HAP-1 (cell line): ENCODE results near the gene PCDHGA9.
A peak's percentile ranks its signal among the peaks of the same experiment; 100 is the strongest.
"Not testable (repeated sequence)": the region's sequence is repeated elsewhere in the genome, so short reads cannot be mapped to it uniquely, and the experiment has no call there.

Source experiments
- DNase-seq, 2 experiments: peaks; one replicate each; pipeline ENCODE4 v3.0.0-alpha.2; 2016 to 2020; ENCODE audit warnings: low spot score in 2 of 2
- H3K27me3 ChIP-seq: fragments of 250-450 bp; sonication (Bioruptor Pico); 2 replicates; pipeline ENCODE4 v1.5.1; 2020; ENCODE audit warnings: low read depth, mild to moderate bottlenecking, moderate library complexity
- H3K36me3 ChIP-seq: fragments of 250-450 bp; sonication (Bioruptor Pico); replicated peaks from 2 replicates; pipeline ENCODE4 v1.5.1; 2020; ENCODE audit warnings: mild to moderate bottlenecking
- H3K4me1 ChIP-seq: fragments of 250-450 bp; sonication (Bioruptor Pico); 2 replicates; pipeline ENCODE4 v1.5.1; 2020; ENCODE audit warnings: mild to moderate bottlenecking
- H3K4me3 ChIP-seq: fragments of 250-450 bp; sonication (Bioruptor Pico); 2 replicates; pipeline ENCODE4 v1.5.1; 2020; ENCODE audit warnings: mild to moderate bottlenecking, moderate library complexity
- H3K9me3 ChIP-seq: fragments of 250-450 bp; sonication (Bioruptor Pico); 2 replicates; pipeline ENCODE4 v1.5.1; 2020; ENCODE audit warnings: mild to moderate bottlenecking, moderate library complexity
- in situ Hi-C: fragments of 300-500 bp; cut with MboI; formaldehyde crosslinking; loops from 3 replicates; pipeline ENCODE4 v1.14.3; 2020; ENCODE audit warnings: low sequenced_read_pairs, inconsistent platforms, mixed read lengths

The PCDHGA9 gene

DNA sequence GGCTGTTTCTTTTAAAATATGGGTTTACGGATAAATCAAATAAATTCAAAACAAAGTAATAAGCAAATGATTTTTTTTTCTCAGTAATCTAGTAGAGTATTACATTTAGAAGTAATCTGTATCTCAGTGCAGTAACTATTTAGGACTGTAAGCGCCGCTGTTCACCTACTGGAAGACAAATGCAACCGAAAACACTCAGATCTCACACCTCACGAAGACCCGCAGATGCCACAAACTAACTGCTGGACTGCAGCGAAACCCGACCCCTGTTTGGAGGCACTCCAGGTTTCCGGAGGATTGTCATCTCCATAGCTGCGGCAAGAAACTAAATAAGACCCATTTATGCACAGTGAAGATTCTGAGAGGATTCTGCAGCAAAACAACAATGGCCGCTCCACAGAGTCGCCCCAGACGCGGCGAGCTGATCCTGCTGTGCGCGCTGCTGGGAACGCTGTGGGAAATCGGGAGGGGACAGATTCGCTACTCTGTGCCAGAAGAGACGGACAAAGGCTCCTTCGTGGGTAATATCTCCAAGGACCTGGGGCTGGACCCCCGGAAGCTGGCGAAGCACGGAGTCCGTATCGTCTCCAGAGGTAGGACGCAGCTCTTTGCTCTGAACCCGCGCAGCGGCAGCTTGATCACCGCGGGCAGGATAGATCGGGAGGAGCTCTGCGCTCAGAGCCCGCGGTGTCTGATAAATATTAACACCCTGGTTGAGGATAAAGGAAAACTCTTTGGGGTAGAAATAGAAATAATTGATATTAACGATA is 10.0 kb upstream of the PCDHGA9 start, which contains the start of gene PCDHGA8:
PCDHGA8 (plus strand) TSS at position 205 of the 770 bp plus-strand sequence; CDS start at position 386, 181 bp downstream.
- no peaks in the 10 kb centered on the region for H3K9me3 ChIP-seq
- in situ Hi-C loops: no loop called here
- H3K4me3 ChIP-seq: no peak within 1 kb of the TSS
- no peaks in the 10 kb centered on the region for H3K36me3 ChIP-seq
- H3K27me3 ChIP-seq: no peaks in the 10 kb centered on the region
- DNase-seq: no peak
- no peaks in the 10 kb centered on the region for H3K4me1 ChIP-seq

DNA sequence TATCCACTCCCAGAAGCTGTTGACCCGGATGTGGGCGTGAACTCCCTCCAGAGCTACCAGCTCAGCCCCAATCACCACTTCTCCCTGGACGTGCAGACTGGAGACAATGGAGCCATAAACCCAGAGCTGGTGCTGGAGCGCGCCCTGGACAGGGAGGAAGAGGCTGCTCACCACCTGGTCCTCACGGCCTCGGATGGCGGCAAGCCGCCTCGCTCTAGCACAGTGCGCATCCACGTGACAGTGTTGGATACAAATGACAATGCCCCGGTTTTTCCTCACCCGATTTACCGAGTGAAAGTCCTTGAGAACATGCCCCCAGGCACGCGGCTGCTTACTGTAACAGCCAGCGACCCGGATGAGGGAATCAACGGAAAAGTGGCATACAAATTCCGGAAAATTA is 9.3 kb upstream of the PCDHGA9 start:
- Histone ChIP-seq H3K36me3 (no peaks in the 10 kb centered on the region), H3K4me3 (no peak overlapping the region)
- in situ Hi-C loops: no loop called here

DNA sequence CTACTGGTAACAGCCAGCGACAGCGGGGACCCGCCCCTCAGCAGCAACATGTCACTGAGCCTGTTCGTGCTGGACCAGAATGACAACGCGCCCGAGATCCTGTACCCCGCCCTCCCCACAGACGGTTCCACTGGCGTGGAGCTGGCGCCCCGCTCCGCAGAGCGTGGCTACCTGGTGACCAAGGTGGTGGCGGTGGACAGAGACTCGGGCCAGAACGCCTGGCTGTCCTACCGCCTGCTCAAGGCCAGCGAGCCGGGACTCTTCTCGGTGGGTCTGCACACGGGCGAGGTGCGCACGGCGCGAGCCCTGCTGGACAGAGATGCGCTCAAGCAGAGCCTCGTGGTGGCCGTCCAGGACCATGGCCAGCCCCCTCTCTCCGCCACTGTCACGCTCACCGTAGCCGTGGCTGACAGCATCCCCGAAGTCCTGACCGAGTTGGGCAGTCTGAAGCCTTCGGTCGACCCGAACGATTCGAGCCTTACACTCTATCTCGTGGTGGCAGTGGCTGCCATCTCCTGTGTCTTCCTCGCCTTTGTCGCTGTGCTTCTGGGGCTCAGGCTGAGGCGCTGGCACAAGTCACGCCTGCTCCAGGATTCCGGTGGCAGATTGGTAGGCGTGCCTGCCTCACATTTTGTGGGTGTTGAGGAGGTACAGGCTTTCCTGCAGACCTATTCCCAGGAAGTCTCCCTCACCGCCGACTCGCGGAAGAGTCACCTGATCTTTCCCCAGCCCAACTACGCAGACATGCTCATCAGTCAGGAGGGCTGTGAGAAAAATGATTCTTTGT is 8.0 kb upstream of the PCDHGA9 start:
- H3K36me3 ChIP-seq, in situ Hi-C loops, H3K4me1 ChIP-seq, DNase-seq, H3K27me3 ChIP-seq, H3K4me3 ChIP-seq, H3K9me3 ChIP-seq: not testable (repeated sequence)

More for the DNA sequence above, 9.3 kb upstream of the PCDHGA9 start:
- DNase-seq: no peak
- no peaks in the 10 kb centered on the region for H3K27me3 ChIP-seq
- H3K9me3 ChIP-seq: no peaks in the 10 kb centered on the region
- no peaks in the 10 kb centered on the region for H3K4me1 ChIP-seq

DNA sequence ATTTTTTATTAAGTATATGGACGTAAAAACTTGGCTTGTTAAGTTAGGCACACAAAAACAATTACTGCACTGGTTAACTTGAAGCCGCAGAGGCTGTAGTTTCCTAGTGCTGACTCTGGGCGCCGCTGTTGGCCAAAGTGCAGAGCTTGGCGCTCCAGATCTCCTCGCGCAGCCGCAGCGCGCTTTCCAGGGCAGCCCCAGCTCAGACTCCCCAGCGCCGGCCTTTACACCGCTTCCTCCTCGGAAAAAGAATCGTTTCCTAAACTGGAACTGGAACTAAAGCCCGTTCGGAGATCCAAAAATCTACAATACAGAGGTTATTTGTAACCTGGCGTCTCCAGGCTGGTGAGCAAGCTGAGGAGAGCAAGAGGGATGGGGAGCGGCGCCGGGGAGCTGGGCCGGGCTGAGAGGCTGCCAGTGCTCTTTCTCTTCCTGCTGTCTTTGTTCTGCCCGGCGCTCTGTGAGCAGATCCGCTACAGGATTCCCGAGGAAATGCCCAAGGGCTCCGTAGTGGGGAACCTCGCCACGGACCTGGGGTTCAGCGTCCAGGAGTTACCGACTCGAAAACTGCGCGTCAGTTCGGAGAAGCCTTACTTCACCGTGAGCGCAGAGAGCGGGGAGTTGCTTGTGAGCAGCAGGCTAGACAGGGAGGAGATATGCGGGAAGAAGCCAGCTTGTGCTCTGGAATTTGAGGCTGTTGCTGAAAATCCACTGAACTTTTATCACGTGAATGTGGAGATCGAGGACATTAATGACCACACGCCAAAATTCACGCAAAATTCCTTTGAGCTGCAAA is 4.6 kb upstream of the PCDHGA9 start, which contains the start of gene PCDHGB5:
PCDHGB5 (plus strand) TSS at position 192 of the 796 bp plus-strand sequence; CDS start at position 373, 181 bp downstream.
- in situ Hi-C loops, H3K9me3 ChIP-seq, H3K27me3 ChIP-seq: not testable (repeated sequence)

DNA sequence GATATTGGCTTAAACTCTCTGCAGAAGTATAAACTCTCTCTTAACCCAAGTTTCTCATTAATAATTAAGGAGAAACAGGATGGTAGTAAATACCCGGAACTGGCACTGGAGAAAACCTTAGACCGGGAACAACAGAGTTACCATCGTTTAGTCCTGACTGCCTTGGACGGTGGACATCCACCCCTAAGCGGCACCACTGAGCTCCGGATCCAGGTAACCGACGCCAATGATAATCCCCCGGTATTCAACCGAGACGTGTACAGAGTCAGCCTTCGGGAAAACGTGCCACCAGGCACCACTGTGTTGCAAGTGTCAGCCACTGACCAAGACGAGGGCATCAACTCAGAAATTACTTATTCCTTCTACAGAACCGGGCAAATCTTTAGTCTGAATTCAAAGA is 4.0 kb upstream of the PCDHGA9 start:
- no peaks in the 10 kb centered on the region for H3K4me1 ChIP-seq
- no peak overlapping the region for H3K4me3 ChIP-seq
- H3K36me3 ChIP-seq: no peaks in the 10 kb centered on the region
- no peaks in the 10 kb centered on the region for H3K9me3 ChIP-seq
- DNase-seq: no peak
- H3K27me3 ChIP-seq: no peaks in the 10 kb centered on the region
- in situ Hi-C loops: no loop called here

More for the DNA sequence above, 4.6 kb upstream of the PCDHGA9 start, which contains the start of gene PCDHGB5:
- peak in 1 of 2 experiments; percentile 6 for DNase-seq
- H3K36me3 ChIP-seq, H3K4me1 ChIP-seq, H3K4me3 ChIP-seq: not testable (repeated sequence)

DNA sequence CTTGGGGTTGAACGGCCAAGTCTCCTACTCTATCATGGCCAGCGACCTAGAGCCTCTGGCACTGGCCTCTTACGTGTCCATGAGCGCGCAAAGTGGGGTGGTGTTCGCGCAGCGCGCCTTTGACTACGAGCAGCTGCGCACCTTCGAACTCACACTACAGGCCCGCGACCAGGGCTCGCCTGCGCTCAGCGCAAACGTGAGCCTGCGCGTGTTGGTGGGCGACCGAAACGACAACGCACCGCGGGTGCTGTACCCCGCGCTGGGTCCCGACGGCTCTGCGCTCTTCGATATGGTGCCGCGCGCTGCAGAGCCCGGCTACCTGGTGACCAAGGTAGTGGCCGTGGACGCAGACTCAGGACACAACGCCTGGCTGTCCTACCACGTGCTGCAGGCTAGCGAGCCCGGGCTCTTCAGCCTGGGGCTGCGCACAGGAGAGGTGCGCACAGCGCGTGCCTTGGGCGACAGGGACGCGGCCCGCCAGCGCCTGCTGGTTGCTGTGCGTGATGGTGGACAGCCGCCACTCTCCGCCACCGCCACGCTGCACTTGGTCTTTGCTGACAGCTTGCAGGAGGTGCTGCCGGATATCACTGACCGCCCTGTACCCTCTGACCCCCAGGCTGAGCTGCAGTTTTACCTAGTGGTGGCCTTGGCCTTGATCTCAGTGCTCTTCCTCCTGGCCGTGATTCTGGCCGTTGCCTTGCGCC is 2.9 kb upstream of the PCDHGA9 start:
- in situ Hi-C loops: no loop called here
- H3K36me3 ChIP-seq: no peaks in the 10 kb centered on the region
- H3K4me1 ChIP-seq: no peaks in the 10 kb centered on the region
- no peak overlapping the region for H3K4me3 ChIP-seq
- no peaks in the 10 kb centered on the region for H3K9me3 ChIP-seq
- DNase-seq: no peak
- H3K27me3 ChIP-seq: no peaks in the 10 kb centered on the region

DNA sequence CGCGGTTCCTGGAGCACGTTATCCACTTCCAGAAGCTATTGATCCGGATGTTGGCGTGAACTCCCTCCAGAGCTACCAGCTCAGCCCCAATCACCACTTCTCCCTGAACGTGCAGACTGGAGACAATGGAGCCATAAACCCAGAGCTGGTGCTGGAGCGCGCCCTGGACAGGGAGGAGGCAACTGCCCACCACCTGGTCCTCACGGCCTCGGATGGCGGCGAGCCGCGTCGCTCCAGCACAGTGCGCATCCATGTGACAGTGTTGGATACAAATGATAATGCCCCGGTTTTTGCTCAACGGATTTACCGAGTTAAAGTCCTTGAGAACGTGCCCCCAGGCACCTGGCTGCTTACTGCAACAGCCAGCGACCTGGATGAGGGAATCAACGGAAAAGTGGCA is 809 bp downstream of the PCDHGA9 start:
- no peaks in the 10 kb centered on the region for H3K27me3 ChIP-seq
- no peak for DNase-seq
- no peaks in the 10 kb centered on the region for H3K9me3 ChIP-seq
- no peaks in the 10 kb centered on the region for H3K4me1 ChIP-seq
- no peaks in the 10 kb centered on the region for H3K36me3 ChIP-seq
- in situ Hi-C loops: no loop called here
- no peak overlapping the region for H3K4me3 ChIP-seq

DNA sequence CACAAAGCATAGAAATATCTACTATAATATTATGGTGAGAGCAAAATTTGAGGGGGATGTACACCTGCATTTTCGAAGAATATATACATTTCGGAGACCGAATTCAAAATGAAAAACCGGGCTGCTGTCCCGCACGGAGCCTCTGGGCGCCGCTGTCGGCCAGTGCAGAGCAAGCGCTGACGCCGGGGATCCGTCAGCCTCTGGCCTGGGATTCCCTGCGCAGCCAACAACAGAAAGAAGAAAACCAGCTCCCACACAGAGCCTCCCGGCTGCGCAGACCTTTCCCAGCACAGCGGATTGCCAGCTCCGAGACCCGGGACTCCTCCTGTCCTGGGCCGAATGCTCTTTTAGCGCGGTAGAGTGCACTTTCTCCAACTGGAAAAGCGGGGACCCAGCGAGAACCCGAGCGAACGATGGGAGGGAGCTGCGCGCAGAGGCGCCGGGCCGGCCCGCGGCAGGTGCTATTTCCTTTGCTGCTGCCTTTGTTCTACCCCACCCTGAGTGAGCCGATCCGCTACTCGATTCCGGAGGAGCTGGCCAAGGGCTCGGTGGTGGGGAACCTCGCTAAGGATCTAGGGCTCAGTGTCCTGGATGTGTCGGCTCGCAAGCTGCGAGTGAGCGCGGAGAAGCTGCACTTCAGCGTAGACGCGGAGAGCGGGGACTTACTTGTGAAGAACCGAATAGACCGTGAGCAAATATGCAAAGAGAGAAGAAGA is 5.4 kb downstream of the PCDHGA9 start, which contains the start of gene PCDHGB6:
PCDHGB6 (plus strand) TSS at position 232 of the 716 bp plus-strand sequence; CDS start at position 414, 182 bp downstream.
- peak in 1 of 2 experiments; percentile 7 for DNase-seq
- H3K4me1 ChIP-seq, H3K4me3 ChIP-seq, H3K9me3 ChIP-seq, H3K27me3 ChIP-seq, H3K36me3 ChIP-seq, in situ Hi-C loops: not testable (repeated sequence)

DNA sequence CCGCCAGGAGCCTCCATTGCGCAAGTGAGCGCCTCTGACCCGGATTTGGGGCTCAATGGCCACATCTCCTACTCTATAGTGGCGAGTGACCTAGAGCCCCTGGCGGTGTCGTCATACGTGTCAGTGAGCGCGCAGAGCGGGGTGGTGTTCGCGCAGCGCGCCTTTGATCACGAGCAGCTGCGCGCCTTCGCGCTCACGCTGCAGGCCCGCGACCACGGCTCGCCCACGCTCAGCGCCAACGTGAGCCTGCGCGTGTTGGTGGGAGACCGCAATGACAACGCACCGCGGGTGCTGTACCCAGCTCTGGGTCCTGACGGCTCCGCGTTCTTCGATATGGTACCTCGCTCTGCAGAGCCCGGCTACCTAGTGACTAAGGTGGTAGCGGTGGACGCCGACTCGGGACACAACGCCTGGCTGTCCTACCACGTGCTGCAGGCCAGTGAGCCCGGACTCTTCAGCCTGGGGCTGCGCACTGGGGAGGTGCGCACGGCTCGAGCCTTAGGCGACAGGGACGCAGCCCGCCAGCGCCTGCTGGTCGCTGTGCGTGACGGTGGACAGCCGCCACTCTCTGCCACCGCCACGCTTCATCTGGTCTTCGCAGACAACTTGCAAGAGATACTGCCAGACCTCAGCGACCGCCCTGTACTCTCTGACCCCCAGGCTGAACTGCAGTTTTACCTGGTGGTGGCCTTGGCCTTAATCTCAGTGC is 7.2 kb downstream of the PCDHGA9 start:
- in situ Hi-C loops: loop anchor here (5.0 to 10.0 kb wide), 2 partner anchors 115 to 153 kb away; no protein-coding TSS in a partner anchor
- Histone ChIP-seq H3K27me3 (no peaks in the 10 kb centered on the region), H3K4me1 (no peaks in the 10 kb centered on the region; the same call in 1 of the 2 replicates), H3K4me3 (no peak overlapping the region), H3K9me3 (0 out of 2 replicates have a peak, but pooled peaks cover 2% of the 10 kb centered on the region), H3K36me3 (no peaks in the 10 kb centered on the region)
- DNase-seq: no peak

DNA sequence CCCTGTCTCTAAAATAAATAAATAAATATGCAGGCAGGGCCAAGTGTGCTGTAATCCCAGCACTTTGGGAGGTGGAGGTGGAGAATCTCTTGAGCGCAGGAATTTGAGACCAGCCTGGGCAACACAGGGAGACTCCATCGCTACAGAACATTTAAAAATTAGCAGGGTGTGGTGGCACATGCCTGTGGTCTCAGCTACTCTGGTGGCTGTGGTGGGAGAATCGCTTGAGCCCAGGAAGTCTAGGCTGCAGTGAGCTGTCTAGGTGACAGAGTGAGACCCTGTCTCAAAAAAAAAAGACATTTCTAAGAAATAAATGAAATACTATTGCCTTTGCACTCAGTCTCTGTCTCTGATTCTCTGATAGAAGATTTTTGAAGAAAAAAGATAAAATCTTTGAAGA is 9.0 kb downstream of the PCDHGA9 start:
- Histone ChIP-seq H3K4me3 (no peak overlapping the region), H3K36me3 (no peaks in the 10 kb centered on the region), H3K9me3 (peaks cover 5% of the 10 kb centered on the region; the same call in 1 of the 2 replicates), H3K4me1 (no peaks in the 10 kb centered on the region; the same call in 1 of the 2 replicates), H3K27me3 (no peaks in the 10 kb centered on the region)
- no peak for DNase-seq
- in situ Hi-C loops: loop anchor here (5.0 to 10.0 kb wide), 2 partner anchors 113 to 151 kb away; no protein-coding TSS in a partner anchor

DNA sequence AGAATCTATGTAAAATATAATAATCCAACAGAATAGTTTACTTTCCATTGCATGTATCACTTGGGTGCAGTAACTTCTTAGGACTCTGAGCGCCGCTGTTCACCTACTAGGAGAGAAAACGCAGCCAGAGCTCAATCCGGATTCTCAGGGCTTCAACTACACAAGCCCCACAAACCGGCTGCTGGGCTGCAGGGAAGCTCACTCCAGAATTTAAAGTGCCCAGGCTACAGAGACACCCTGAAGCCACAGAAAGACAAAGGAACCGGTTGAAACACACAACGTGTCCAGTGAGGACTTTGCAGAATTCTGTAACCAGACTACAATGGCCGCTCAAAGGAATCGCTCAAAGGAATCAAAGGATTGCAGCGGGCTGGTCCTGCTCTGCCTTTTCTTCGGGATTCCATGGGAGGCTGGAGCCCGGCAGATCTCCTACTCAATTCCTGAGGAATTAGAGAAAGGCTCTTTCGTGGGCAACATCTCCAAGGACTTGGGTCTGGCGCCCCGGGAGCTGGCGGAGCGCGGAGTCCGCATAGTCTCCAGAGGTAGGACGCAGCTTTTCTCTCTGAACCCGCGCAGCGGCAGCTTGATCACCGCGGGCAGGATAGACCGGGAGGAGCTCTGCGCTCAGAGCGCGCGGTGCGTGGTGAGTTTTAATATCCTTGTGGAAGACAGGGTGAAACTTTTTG is 10.4 kb downstream of the PCDHGA9 start, which contains the start of gene PCDHGA10:
PCDHGA10 (plus strand) TSS at position 134 of the 686 bp plus-strand sequence; CDS start at position 323, 189 bp downstream.
- H3K27me3 ChIP-seq: no peaks in the 10 kb centered on the region
- H3K4me1 ChIP-seq: no peaks in the 10 kb centered on the region; the same call in 1 of the 2 replicates
- H3K36me3 ChIP-seq: no peaks in the 10 kb centered on the region
- peaks cover 5% of the 10 kb centered on the region; the same call in 1 of the 2 replicates for H3K9me3 ChIP-seq
- DNase-seq: peak; percentile 66 to 85
- in situ Hi-C loops: loop anchor here (5.0 to 10.0 kb wide), 2 partner anchors 112 to 149 kb away; no protein-coding TSS in a partner anchor
- peak within 1 kb of the TSS; percentile 57 for H3K4me3 ChIP-seq
